CD4-positive, alpha-beta T cell treated with Interferon alpha-2 for 1 hour (primary cell): ENCODE results near the gene GAD1.

ENCODE experiments used
- DNase-seq, 2 donors: peaks; one replicate each; pipeline ENCODE4 v3.0.0-alpha.2; 2020 to 2022

The GAD1 gene

DNA sequence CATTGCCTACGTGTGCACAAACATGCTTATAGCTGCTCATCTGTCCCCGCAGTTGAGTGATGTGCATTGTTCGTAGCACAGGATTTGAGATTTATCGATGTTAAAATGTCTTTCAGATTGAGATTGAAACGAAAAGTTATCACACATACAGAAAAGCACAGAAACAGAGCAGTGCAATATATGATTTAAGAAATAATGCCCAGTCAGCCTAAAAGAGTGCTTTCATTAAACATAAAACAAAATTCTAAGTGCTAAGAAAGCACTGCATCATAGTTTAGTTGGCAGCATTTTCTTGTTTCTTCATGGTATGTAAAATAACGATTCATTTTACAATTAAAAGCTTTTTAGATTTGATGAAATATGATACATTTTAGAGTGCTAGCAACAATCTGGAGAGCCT, 80.4 kb downstream of the GAD1 start:
- DNase-seq = no peak

DNA sequence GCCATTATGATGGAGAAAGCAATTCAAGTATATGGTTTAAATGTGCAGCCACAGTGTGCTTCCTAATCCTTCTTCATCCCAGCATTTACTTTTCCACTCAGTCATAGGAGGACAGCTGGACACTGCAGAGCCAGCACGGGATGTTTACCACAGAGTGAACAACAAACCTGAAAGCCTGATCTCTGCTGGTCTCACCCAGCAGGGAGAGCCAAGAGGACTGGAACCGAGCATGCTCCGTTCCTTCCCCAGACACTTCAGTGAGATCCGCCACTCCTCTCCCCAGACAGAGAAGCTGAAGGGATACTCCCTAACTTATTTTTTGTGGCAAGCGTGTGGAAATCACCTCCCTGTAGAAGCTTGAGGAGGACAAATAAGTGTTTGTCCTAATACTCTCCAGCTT, 89.2 kb downstream of the GAD1 start:
- DNase-seq = no peak
